H1 (cell line): ENCODE data around the gene CLDN24. TPM values are rescaled to one million over a fixed set of nuclear protein-coding genes. Genes with fewer than 3 reads are reported as not detected.

Source experiments
- CTCF ChIA-PET: fragments of 300-600 bp; sonication (Branson Sonifier 250); formaldehyde crosslinking; loops from one replicate; lab custom pipeline; 2021; ENCODE audit not compliant: partially characterized antibody; lab: Charles Lee
- POLR2A ChIA-PET: fragments of 300-600 bp; sonication (Branson Sonifier 250); formaldehyde crosslinking; loops from one replicate; lab custom pipeline; 2021; ENCODE audit warnings: inconsistent platforms; ENCODE audit not compliant: partially characterized antibody; lab: Charles Lee
- DNase-seq, 2 experiments: peaks; one replicate each; pipeline versions ENCODE4 v3.0.0 to v3.0.0-alpha.2; 2010 to 2022; ENCODE audit warnings: low spot score in 2 of 2, low read depth in 1 of 2, mixed read lengths in 1 of 2
- FAIRE-seq: peaks from 2 replicates; lab custom pipeline; 2011; peaks lifted over from hg19 to GRCh38; lab: Jason Lieb, UNC
- H2AFZ ChIP-seq: 2 replicates; pipeline ENCODE4 v1.8.1; 2012; ENCODE audit warnings: low read length, inconsistent platforms
- H2AK5ac ChIP-seq: 2 replicates; pipeline ENCODE4 v1.6.1; 2013; ENCODE audit warnings: low read depth, low read length
- H2BK120ac ChIP-seq: replicated peaks from 2 replicates; pipeline ENCODE3; 2013; ENCODE audit warnings: low read depth, low read length, inconsistent platforms
- H2BK12ac ChIP-seq: 2 replicates; pipeline ENCODE4 v1.6.1; 2013; ENCODE audit warnings: low read depth, low read length
- H2BK15ac ChIP-seq: 2 replicates; pipeline ENCODE4 v1.6.1; 2013; ENCODE audit warnings: low read length
- H2BK20ac ChIP-seq: 2 replicates; pipeline ENCODE4 v1.6.1; 2013; ENCODE audit warnings: low read length
- H2BK5ac ChIP-seq: 2 replicates; pipeline ENCODE4 v1.6.1; 2013; ENCODE audit warnings: low read depth, low read length
- H3K14ac ChIP-seq: 2 replicates; pipeline ENCODE4 v1.6.1; 2013; ENCODE audit warnings: inconsistent platforms; ENCODE audit not compliant: insufficient read length
- H3K18ac ChIP-seq: 2 replicates; pipeline ENCODE4 v1.6.1; 2013; ENCODE audit warnings: low read length; ENCODE audit errors: extremely low read depth
- H3K23ac ChIP-seq: 2 replicates; pipeline ENCODE4 v1.6.1; 2013; ENCODE audit warnings: inconsistent platforms; ENCODE audit not compliant: insufficient read length
- H3K23me2 ChIP-seq: 2 replicates; pipeline ENCODE4 v1.6.1; 2013; ENCODE audit warnings: low read depth, low read length
- H3K27ac ChIP-seq: 2 replicates; pipeline ENCODE4 v1.6.1; 2011; ENCODE audit warnings: low read depth, low read length, inconsistent platforms
- H3K27me3 ChIP-seq, 4 experiments: replicated peaks in 1 of 4; 1 replicate in 1 of 4; 2 replicates in 3 of 4; pipeline versions ENCODE4 v1.6.1 to v1.8.1; 2011 to 2013; ENCODE audit warnings: low read length in 3 of 4, mild to moderate bottlenecking in 3 of 4, inconsistent platforms in 2 of 4, mixed read lengths in 2 of 4, moderate library complexity in 1 of 4; ENCODE audit not compliant: control insufficient read depth in 3 of 4, insufficient read depth in 3 of 4; ENCODE audit errors: extremely low read depth in 1 of 4
- H3K36me3 ChIP-seq, 4 experiments: 2 replicates each; pipeline versions ENCODE4 v1.6.1 to v1.8.1; 2011 to 2013; ENCODE audit warnings: mild to moderate bottlenecking in 4 of 4, low read length in 3 of 4, moderate library complexity in 2 of 4, control low read depth in 1 of 4, inconsistent platforms in 1 of 4; ENCODE audit not compliant: insufficient read depth in 4 of 4, control insufficient read depth in 2 of 4
- H3K4ac ChIP-seq: replicated peaks from 2 replicates; pipeline ENCODE3; 2013; ENCODE audit warnings: low read length, low read depth, mixed read lengths, inconsistent platforms; ENCODE audit not compliant: insufficient read length
- H3K4me1 ChIP-seq, 4 experiments: replicated peaks in 1 of 4; 1 replicate in 1 of 4; 2 replicates in 3 of 4; pipeline versions ENCODE4 v1.6.1 to v1.8.1; 2011 to 2013; ENCODE audit warnings: low read length in 3 of 4, inconsistent platforms in 2 of 4, mixed read lengths in 1 of 4; ENCODE audit not compliant: insufficient read depth in 4 of 4, control insufficient read depth in 3 of 4
- H3K4me2 ChIP-seq, 2 experiments: 2 replicates each; pipeline versions ENCODE4 v1.6.1 to v1.8.1; 2011 to 2013; ENCODE audit warnings: low read depth in 2 of 2, low read length in 2 of 2, control low read depth in 1 of 2, inconsistent platforms in 1 of 2, mild to moderate bottlenecking in 1 of 2; ENCODE audit not compliant: insufficient read depth in 1 of 2
- H3K4me3 ChIP-seq, 4 experiments: fragments of 200-600, 300-600 bp in 1 of 4; sonication (generic), shearing (Covaris generic), sonication (Bioruptor Twin) in 1 of 4; 2 replicates each; pipeline versions ENCODE4 v1.5.1 to v1.8.1; 2011 to 2016; ENCODE audit warnings: low read length in 4 of 4, low read depth in 3 of 4, control low read depth in 2 of 4, inconsistent platforms in 2 of 4, mild to moderate bottlenecking in 2 of 4, mixed read lengths in 1 of 4, moderate library complexity in 1 of 4; ENCODE audit not compliant: insufficient read depth in 2 of 4; ENCODE audit errors: extremely low read depth in 1 of 4
- H3K56ac ChIP-seq: replicated peaks from 2 replicates; pipeline ENCODE3; 2013; ENCODE audit warnings: low read depth, mild to moderate bottlenecking, mixed read lengths, low read length, inconsistent platforms; ENCODE audit not compliant: insufficient read length
- H3K79me1 ChIP-seq: 2 replicates; pipeline ENCODE4 v1.6.1; 2013; ENCODE audit warnings: low read depth, low read length, control low read depth
- H3K79me2 ChIP-seq, 2 experiments: 2 replicates each; pipeline versions ENCODE4 v1.6.1 to v1.8.1; 2012 to 2013; ENCODE audit warnings: low read length in 2 of 2, mild to moderate bottlenecking in 2 of 2, inconsistent platforms in 1 of 2; ENCODE audit not compliant: insufficient read depth in 2 of 2, control insufficient read depth in 1 of 2
- H3K9ac ChIP-seq, 4 experiments: replicated peaks in 1 of 4; 1 replicate in 1 of 4; 2 replicates in 3 of 4; pipeline versions ENCODE4 v1.6.1 to v1.8.1; 2011 to 2013; ENCODE audit warnings: low read depth in 3 of 4, low read length in 3 of 4, control low read depth in 2 of 4, mild to moderate bottlenecking in 2 of 4, moderate library complexity in 2 of 4, inconsistent platforms in 1 of 4; ENCODE audit errors: extremely low read depth in 1 of 4
- H3K9me3 ChIP-seq, 2 experiments: 2 replicates each; pipeline versions ENCODE4 v1.6.1 to v1.8.1; 2012 to 2013; ENCODE audit warnings: mild to moderate bottlenecking in 2 of 2, moderate library complexity in 2 of 2, control low read depth in 1 of 2, inconsistent platforms in 1 of 2, low read depth in 1 of 2, low read length in 1 of 2, mixed read lengths in 1 of 2; ENCODE audit not compliant: insufficient read depth in 2 of 2
- H4K20me1 ChIP-seq, 2 experiments: replicated peaks in 1 of 2; 2 replicates each; pipeline versions ENCODE3 to v1.8.1; 2011 to 2013; ENCODE audit warnings: inconsistent platforms in 2 of 2, low read length in 2 of 2, mild to moderate bottlenecking in 1 of 2; ENCODE audit not compliant: insufficient read depth in 2 of 2, control insufficient read depth in 1 of 2
- H4K5ac ChIP-seq: 2 replicates; pipeline ENCODE4 v1.6.1; 2013; ENCODE audit warnings: low read length, low read depth, mixed read lengths, inconsistent platforms; ENCODE audit not compliant: insufficient read length
- H4K8ac ChIP-seq: 2 replicates; pipeline ENCODE4 v1.8.0; 2013; ENCODE audit warnings: mild to moderate bottlenecking, moderate library complexity, low read length, inconsistent platforms; ENCODE audit not compliant: insufficient read depth; ENCODE audit errors: extremely low read depth
- H4K91ac ChIP-seq: replicated peaks from 2 replicates; pipeline ENCODE3; 2013; ENCODE audit warnings: low read length, mixed read lengths, inconsistent platforms; ENCODE audit not compliant: insufficient read length
- CBX8 ChIP-seq: fragments of 300-800, 300-1000 bp; sonication (generic); IDR thresholded peaks from 2 replicates; pipeline ENCODE4 v1.7.1; 2016; ENCODE audit warnings: low read depth, low read length, borderline replicate concordance
- HDAC6 ChIP-seq: IDR thresholded peaks from one replicate; pipeline ENCODE4 v1.7.1; 2012; ENCODE audit warnings: low read depth, mild to moderate bottlenecking, inconsistent platforms, low read length, moderate library complexity
- SAP30 ChIP-seq: fragments of 300-600 bp; sonication (generic); IDR thresholded peaks from 2 replicates; pipeline ENCODE4 v1.7.1; 2012; ENCODE audit warnings: low read length, moderate library complexity, mild to moderate bottlenecking, inconsistent platforms; ENCODE audit not compliant: insufficient read depth, insufficient replicate concordance
- SUZ12 ChIP-seq: fragments of 200-600 bp; sonication (generic); IDR thresholded peaks from 2 replicates; pipeline ENCODE4 v1.6.1; 2012; ENCODE audit warnings: mild to moderate bottlenecking, inconsistent platforms, low read length, moderate library complexity, mixed read lengths
- WGBS, 2 experiments: shearing (Covaris generic) in 1 of 2; methylation state at CpG; one replicate each; pipeline versions ENCODE4 v1.1.6 to v1.1.7; 2013 to 2015; ENCODE audit warnings: low lambda C conversion rate in 2 of 2, mixed read lengths in 2 of 2, inconsistent platforms in 1 of 2, low coverage in 1 of 2, missing lambda C conversion rate in 1 of 2; ENCODE audit not compliant: insufficient replicate concordance in 2 of 2, insufficient coverage in 1 of 2, insufficient read length in 1 of 2; ENCODE audit errors: extremely low coverage in 1 of 2, missing lambda C conversion rate in 1 of 2; 5-methylcytosine and 5-hydroxymethylcytosine counted together
- polyA plus RNA-seq, 7 experiments: library from polyadenylated mRNA; depleted of rRNA in 3 of 7; stranded (reverse) in 5 of 7; unstranded in 2 of 7; fragments of >200 nt in 5 of 7; fragments of 200-250 nt in 2 of 7; gene quantifications; 1 replicate in 5 of 7; 2 replicates in 1 of 7; 4 replicates in 1 of 7; pipeline versions ENCODE4 v1.2.1 to v1.2.3, GENCODE V29; 2011 to 2013; ENCODE audit warnings: missing spikeins in 2 of 7, mixed read lengths in 2 of 7
- total RNA-seq: library from RNA; stranded (reverse); fragmentation: NEBNext Ultra II Directional; extraction: Animal tissue kit (Norgen Biotek cat#: 25700); gene quantifications from 2 replicates; pipeline ENCODE4 v1.2.1, GENCODE V29; 2021

The CLDN24 gene
- total and polyA plus RNA-seq, 2 of the 8 experiments (the other 6 are each of a cell fraction or from before 2014, with no cell fraction given): not detected

GRCh38 chr4:183333202-183333601 is 11.0 kb upstream of the CLDN24 start:
- Histone ChIP-seq H3K18ac (no peak overlapping the region), H3K4me1 (no peaks in the 10 kb centered on the region), H4K8ac (no peak overlapping the region), H3K23ac (no peak overlapping the region), H4K20me1 (no peaks in the 10 kb centered on the region), H2BK120ac (no peak overlapping the region), H2BK15ac (no peak overlapping the region), H3K79me1 (no peaks in the 10 kb centered on the region), H2BK12ac (no peak overlapping the region), H4K91ac (no peak overlapping the region), H3K4me2 (no peak overlapping the region), H3K23me2 (peaks cover 2% of the 10 kb centered on the region; the same call in 1 of the 2 replicates), H3K4me3 (no peak overlapping the region), H2BK5ac (no peak overlapping the region), H3K79me2 (no peaks in the 10 kb centered on the region), H4K5ac (no peak overlapping the region), H3K9ac (no peak overlapping the region), H3K14ac (no peak overlapping the region), H3K9me3 (no peaks in the 10 kb centered on the region), H3K56ac (no peak overlapping the region), H3K27me3 (peaks cover 0 to 2% (median 0%) of the 10 kb centered on the region in 4 experiments; a peak in 1 of 7 replicates), H2BK20ac (no peak overlapping the region), H3K4ac (no peak overlapping the region), H2AFZ (no peak overlapping the region), H3K27ac (no peak overlapping the region), H2AK5ac (no peak overlapping the region), H3K36me3 (no peaks in the 10 kb centered on the region)
- WGBS, 2 experiments: 92% methylated on average over 9 of the region's 9 CpGs; no CpG with 5 or more reads in 1 of the 2 experiments
- ChIA-PET CTCF (no interaction called here), POLR2A (no interaction called here)
- TF ChIP-seq HDAC6 (no peak), SAP30 (no peak), CBX8 (no peak), SUZ12 (no peak)
- DNase-seq (no peak), FAIRE-seq (no peak)
